GM18505 (cell line): ENCODE measurements around the gene CCDC82.
A peak's percentile ranks its signal among the peaks of the same experiment; 100 is the strongest.

ENCODE experiments used
- ATAC-seq: cut with Tn5 transposase; IDR thresholded peaks from one replicate; pipeline ENCODE4 v1.9.1; 2021; ENCODE audit not compliant: unreplicated experiment
- POLR2A ChIP-seq: IDR thresholded peaks from 4 replicates; pipeline ENCODE4 v1.6.1; 2011; ENCODE audit warnings: borderline replicate concordance; ENCODE audit not compliant: insufficient read depth, insufficient read length; ENCODE audit errors: extremely low read depth

The CCDC82 gene

DNA sequence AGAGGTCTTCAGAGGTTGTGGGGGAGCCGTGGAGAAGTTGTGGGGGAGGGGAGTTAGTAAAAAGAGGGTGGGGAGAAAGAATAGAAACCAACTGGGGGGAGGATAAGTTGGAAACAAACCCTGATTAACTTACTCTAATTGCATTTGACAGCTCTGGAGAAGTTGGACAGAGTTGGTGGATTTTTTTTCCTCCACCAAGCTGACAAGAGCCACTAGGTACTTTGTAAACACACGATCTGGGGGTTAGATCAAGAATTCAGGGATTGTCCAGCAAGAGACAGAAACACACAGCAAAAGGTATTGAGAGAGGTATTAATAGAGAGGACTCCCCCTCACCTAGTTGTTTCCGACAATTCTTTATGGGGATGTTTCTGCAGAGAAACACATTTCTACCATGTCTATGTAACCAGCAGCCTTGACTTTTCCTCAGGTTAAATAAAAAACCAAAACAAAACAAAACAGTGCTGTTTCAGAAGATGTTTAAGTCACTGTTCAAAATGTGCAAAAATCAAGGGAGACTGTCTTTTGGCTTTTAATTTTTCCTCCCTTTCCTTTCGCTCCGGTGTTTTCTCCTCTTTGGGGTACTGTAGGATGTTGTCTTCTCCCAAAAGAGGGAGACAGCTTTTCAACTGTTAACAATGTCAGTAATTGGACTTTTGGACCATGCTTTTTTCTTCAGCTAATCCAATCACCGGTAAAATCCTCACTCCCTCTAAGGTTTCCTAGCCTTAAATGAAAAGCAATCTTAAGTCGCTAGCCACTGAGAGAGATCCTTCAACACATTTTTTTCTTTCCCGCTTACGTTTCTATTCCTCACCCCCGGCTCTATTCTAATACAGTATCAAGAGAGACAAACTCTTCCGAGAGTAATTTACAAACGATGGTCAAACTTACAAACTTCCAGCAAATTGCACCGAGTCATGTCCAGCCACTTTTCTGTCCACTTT, 47.4 kb downstream of the CCDC82 start:
- no peak for ATAC-seq
- TF ChIP-seq POLR2A = no peak

- peak; percentile 46 for ATAC-seq
- peak; percentile 12 for TF ChIP-seq POLR2A
Observed at GRCh38 chr11:96341211-96342013, 48.3 kb downstream of the CCDC82 start.

- no peak for ATAC-seq
- TF ChIP-seq POLR2A = no peak
Observed at GRCh38 chr11:96340555-96340885, 49.2 kb downstream of the CCDC82 start.

- ATAC-seq = no peak
- no peak for TF ChIP-seq POLR2A
Observed at GRCh38 chr11:96339706-96340554, 49.8 kb downstream of the CCDC82 start.

DNA sequence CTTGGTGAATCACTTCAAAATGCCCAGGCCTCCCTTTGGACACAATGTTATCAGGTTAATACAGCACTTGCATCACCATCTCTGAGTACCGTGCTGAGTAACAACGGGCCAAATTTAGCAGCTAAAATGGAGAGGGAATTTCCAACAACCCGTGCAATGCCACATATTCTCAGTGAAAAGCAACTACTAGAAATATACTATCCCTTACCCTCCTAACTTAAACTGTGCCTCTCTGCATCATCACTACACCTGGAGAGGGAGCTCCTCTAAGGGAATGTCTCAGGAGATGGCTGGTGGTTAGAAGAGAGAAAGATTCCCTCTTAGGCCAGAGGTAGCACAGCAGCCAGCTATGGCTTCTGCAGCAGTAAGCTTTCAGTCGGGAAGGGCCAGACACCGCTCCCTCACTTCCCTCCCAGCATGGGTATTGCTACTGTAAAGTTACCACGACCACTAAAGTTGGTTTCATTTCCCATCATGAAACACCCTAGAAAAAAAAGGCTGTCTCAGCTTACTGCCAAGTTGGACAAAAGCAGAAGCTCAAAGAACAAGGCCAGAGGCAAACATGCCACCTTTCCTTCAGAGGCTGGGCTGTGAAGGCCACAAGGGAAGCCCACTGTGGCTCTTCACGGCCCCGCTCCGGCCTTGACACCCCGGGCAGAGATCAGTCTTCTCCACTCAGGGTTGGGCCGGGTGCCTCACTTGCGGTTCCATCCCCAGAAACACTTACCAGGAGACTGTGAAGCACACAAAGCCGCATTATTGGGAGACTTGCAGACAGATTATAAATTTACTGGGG, 50.6 kb downstream of the CCDC82 start:
- ATAC-seq = peak; percentile 33

DNA sequence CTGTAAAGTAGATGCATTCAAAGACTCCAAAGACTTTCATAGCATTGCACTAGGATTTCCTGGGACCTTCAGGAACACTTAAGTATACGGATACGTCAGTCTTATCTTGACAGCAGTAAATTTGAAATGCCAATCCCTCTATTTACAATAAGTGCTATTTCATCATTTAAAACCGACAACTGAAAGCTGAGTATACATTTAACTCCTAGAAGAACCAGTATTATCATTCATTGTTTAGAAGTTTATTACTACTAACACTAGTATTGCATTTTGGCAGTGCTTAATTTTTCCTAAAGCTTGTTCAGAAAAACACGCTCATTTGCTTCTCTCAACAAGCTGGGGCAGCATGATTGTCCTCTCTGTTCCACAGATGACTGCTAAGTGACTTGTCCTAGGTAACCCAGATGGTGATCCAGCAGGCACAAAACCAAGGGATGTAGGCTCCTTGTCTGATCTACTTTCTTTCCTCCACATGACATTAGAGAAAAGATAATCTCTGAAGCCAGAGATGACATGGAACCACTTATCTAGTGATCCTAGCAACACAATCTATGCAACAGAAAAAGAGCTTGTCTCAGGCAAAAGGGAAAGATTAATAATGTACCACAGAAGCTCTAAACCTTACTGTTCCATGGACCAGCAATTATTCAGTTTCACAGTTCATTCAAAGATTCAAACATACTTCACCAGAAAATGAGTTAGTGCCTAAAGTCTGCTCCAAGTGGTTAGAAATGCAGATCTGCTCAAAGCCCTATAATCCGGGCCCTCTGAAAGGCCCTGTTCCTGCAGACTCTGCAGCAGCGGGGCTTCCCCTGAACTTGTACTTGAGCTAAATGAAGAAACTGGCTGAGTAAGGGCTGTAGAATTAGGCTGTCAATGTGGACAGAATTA, 51.9 kb downstream of the CCDC82 start:
- ATAC-seq = peak; percentile 35
- no peak for TF ChIP-seq POLR2A

More for the DNA sequence above, 50.6 kb downstream of the CCDC82 start:
- peak; percentile 48 for TF ChIP-seq POLR2A

GRCh38 chr11:96335388-96335787, 54.3 kb downstream of the CCDC82 start:
- ATAC-seq = no peak
- no peak for TF ChIP-seq POLR2A

GRCh38 chr11:96334219-96334618, 55.5 kb downstream of the CCDC82 start:
- ATAC-seq = no peak
- no peak for TF ChIP-seq POLR2A

DNA sequence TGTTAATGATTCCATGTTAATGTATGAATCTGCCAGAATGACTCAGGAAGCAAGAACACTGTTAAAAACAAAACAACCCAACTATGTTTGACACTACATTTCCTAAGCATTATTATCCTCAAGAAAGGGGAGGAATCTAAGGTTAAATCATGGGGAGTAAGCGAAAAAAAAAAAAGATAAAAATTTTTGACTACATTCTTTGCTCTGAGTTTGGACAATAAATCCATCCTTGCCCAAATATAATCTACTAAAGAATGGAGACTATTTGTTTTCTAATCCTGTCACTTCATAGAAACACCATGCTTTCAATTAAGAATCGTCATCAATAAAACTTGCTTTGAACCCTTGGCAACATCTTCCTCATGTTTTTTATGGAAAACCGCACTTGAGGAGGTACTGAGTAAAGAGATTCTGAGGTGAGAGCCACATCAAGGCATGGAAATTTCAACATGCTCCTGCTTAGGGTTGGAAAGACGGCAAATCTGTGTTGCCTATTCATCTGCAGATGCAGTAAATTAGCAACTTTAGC, 56.5 kb downstream of the CCDC82 start:
- ATAC-seq = no peak
- no peak for TF ChIP-seq POLR2A

GRCh38 chr11:96332126-96332771, 57.5 kb downstream of the CCDC82 start:
- no peak for TF ChIP-seq POLR2A
- ATAC-seq = no peak

- no peak for TF ChIP-seq POLR2A
- ATAC-seq = no peak
Observed at GRCh38 chr11:96331699-96332116, 58.0 kb downstream of the CCDC82 start.

DNA sequence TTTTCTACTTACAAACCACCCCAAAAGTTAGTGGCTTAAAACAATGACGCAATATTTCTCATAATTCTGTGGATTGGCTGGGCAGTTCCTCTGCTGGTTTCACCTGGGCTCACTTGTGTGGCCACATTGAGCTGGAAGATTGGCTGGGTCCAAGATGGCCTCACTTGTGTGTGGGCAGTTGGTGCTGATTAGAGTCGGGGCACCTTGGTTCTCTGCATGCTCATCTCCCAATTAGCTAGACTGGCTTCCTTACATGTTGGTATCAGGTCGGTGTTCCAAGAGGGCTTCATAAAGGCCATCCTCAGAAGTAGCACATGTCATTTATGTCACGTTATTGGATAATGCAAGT, 59.2 kb downstream of the CCDC82 start:
- ATAC-seq = no peak
- TF ChIP-seq POLR2A = no peak
